Measurements from ENCODE around the gene PGAM2. TPM values are rescaled to one million over a fixed set of nuclear protein-coding genes. Genes with fewer than 3 reads are reported as not detected.

PGAM2 gene
- total and polyA plus RNA-seq, 2 of the 4 experiments (the other 2 are of a cell fraction): not detected

Small RNA genes within 50 kb of the gene (microRNA-seq; reads per million reads assigned to microRNA genes)
- gene MIR6837 (ENCODE audit: unreplicated experiment): not detected
- 1.5 reads per million for gene MIR6838 (ENCODE audit: unreplicated experiment)

Other genes with a start within 250 kb of the PGAM2 start
- gene MRPS24, start 196.1 kb downstream of the PGAM2 start, total RNA-seq (2012; rRNA removed): 151 and 169 TPM in 2 replicates
- gene MRPS24, start 196.1 kb downstream of the PGAM2 start, polyA plus RNA-seq (2012; rRNA removed): 266 and 299 TPM in 2 replicates
- gene URGCP, start 159.0 kb downstream of the PGAM2 start, total RNA-seq (2012; rRNA removed): 24.4 and 25.5 TPM in 2 replicates
- gene URGCP, start 159.0 kb downstream of the PGAM2 start, polyA plus RNA-seq (2012; rRNA removed): 19.9 and 22.0 TPM in 2 replicates
- 8.6 and 9.7 TPM in 2 replicates for gene UBE2D4, start 139.1 kb downstream of the PGAM2 start, total RNA-seq (2012; rRNA removed)
- 9.7 and 10.5 TPM in 2 replicates for gene UBE2D4, start 139.1 kb downstream of the PGAM2 start, polyA plus RNA-seq (2012; rRNA removed)
- gene SPDYE1, start 67.7 kb downstream of the PGAM2 start, total RNA-seq (2012; rRNA removed): not detected in 2 replicates
- gene SPDYE1, start 67.7 kb downstream of the PGAM2 start, polyA plus RNA-seq (2012; rRNA removed): not detected in 2 replicates
- gene DBNL, start 20.9 kb downstream of the PGAM2 start, total RNA-seq (2012; rRNA removed): 166 and 179 TPM in 2 replicates
- gene DBNL, start 20.9 kb downstream of the PGAM2 start, polyA plus RNA-seq (2012; rRNA removed): 137 and 157 TPM in 2 replicates
- 3.0 and 3.1 TPM in 2 replicates for gene POLM, start 17.0 kb upstream of the PGAM2 start, total RNA-seq (2012; rRNA removed)
- gene POLM, start 17.0 kb upstream of the PGAM2 start, polyA plus RNA-seq (2012; rRNA removed): 9.1 and 9.4 TPM in 2 replicates
- gene AEBP1, start 38.8 kb upstream of the PGAM2 start, total RNA-seq (2012; rRNA removed): 1.1 and 1.4 TPM in 2 replicates
- 5.5 and 5.7 TPM in 2 replicates for gene AEBP1, start 38.8 kb upstream of the PGAM2 start, polyA plus RNA-seq (2012; rRNA removed)
- gene POLD2, start 58.0 kb upstream of the PGAM2 start, total RNA-seq (2012; rRNA removed): 136 and 163 TPM in 2 replicates
- 142 and 165 TPM in 2 replicates for gene POLD2, start 58.0 kb upstream of the PGAM2 start, polyA plus RNA-seq (2012; rRNA removed)
- gene MYL7, start 75.8 kb upstream of the PGAM2 start, total RNA-seq (2012; rRNA removed): not detected in 2 replicates
- gene MYL7, start 75.8 kb upstream of the PGAM2 start, polyA plus RNA-seq (2012; rRNA removed): 0.24 TPM in 1 of 2 replicates, not detected in the other
- 0.18 and 0.28 TPM in 2 replicates for gene GCK, start 123.9 kb upstream of the PGAM2 start, total RNA-seq (2012; rRNA removed)
- 0.07 and 0.14 TPM in 2 replicates for gene GCK, start 123.9 kb upstream of the PGAM2 start, polyA plus RNA-seq (2012; rRNA removed)
- 98.6 and 120 TPM in 2 replicates for gene YKT6, start 135.4 kb upstream of the PGAM2 start, total RNA-seq (2012; rRNA removed)
- 110 and 115 TPM in 2 replicates for gene YKT6, start 135.4 kb upstream of the PGAM2 start, polyA plus RNA-seq (2012; rRNA removed)